ENCODE results near the gene ULBP2.
"Not testable (repeated sequence)": the region's sequence is repeated elsewhere in the genome, so short reads cannot be mapped to it uniquely, and the experiment has no call there.

DNA sequence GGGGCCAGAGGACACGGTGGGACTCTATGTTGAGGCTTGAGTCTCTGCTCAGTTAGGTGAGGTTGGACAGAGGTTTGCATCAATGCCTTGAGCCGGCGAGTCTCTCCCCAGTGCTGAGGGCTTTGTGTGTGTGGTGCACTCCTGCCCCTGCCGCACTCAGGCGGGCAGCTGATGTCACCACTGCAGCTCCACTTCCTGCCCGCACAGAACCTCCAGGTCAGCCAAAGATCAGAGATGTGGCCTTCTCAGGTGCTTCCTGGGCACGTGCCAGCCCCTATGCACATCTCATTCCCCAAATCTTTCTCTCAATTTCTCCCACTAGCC, 49.6 kb downstream of the ULBP2 start:
- TF ChIP-seq, protein P1, sequence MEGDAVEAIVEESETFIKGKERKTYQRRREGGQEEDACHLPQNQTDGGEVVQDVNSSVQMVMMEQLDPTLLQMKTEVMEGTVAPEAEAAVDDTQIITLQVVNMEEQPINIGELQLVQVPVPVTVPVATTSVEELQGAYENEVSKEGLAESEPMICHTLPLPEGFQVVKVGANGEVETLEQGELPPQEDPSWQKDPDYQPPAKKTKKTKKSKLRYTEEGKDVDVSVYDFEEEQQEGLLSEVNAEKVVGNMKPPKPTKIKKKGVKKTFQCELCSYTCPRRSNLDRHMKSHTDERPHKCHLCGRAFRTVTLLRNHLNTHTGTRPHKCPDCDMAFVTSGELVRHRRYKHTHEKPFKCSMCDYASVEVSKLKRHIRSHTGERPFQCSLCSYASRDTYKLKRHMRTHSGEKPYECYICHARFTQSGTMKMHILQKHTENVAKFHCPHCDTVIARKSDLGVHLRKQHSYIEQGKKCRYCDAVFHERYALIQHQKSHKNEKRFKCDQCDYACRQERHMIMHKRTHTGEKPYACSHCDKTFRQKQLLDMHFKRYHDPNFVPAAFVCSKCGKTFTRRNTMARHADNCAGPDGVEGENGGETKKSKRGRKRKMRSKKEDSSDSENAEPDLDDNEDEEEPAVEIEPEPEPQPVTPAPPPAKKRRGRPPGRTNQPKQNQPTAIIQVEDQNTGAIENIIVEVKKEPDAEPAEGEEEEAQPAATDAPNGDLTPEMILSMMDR (conservative IDR thresholded peaks at IDR 0.05), result not testable (repeated sequence)
- TF ChIP-seq ZFX (IDR thresholded peaks at IDR 0.05), result not testable (repeated sequence)

Data from C4-2B (cell line).